Hematopoietic multipotent progenitor cell treated with erythropoietin and hydrocortisone succinate and interleukin-3 and kit ligand, for 17 days (in vitro differentiated cells): ENCODE results near the gene STK33.
"Not testable (repeated sequence)": the region's sequence is repeated elsewhere in the genome, so short reads cannot be mapped to it uniquely, and the experiment has no call there.

ENCODE experiments used
- DNase-seq: peaks from one replicate; pipeline ENCODE4 v3.0.0-alpha.2; 2015; ENCODE audit warnings: low spot score

Gene STK33

GRCh38 chr11:8543278-8543677 is 50.8 kb downstream of the STK33 start:
- no peak for DNase-seq

GRCh38 chr11:8541448-8541847 is 52.6 kb downstream of the STK33 start:
- no peak for DNase-seq

- no peak for DNase-seq
These were observed 60.7 kb downstream of the STK33 start for GRCh38 chr11:8533332-8533731.

GRCh38 chr11:8532475-8532874 is 61.6 kb downstream of the STK33 start:
- no peak for DNase-seq

- no peak for DNase-seq
These were observed 62.0 kb downstream of the STK33 start for GRCh38 chr11:8531982-8532381.

- no peak for DNase-seq
These were observed 62.7 kb downstream of the STK33 start for GRCh38 chr11:8531312-8531711.

- DNase-seq, result no peak
These were observed 66.1 kb downstream of the STK33 start for GRCh38 chr11:8527939-8528338.

GRCh38 chr11:8523396-8523795 is 70.6 kb downstream of the STK33 start:
- no peak for DNase-seq

GRCh38 chr11:8512547-8512946 is 81.5 kb downstream of the STK33 start:
- DNase-seq, result no peak

GRCh38 chr11:8503910-8504364 is 90.1 kb downstream of the STK33 start:
- DNase-seq, result no peak

- DNase-seq, result no peak
These were observed 92.2 kb downstream of the STK33 start for GRCh38 chr11:8501836-8502235.

- DNase-seq, result no peak
These were observed 105.6 kb downstream of the STK33 start for GRCh38 chr11:8488395-8488794.

- no peak for DNase-seq
These were observed 106.8 kb downstream of the STK33 start for GRCh38 chr11:8487261-8487660.

- DNase-seq, result no peak
These were observed 109.8 kb downstream of the STK33 start for GRCh38 chr11:8484251-8484650.

GRCh38 chr11:8480858-8481257 is 113.2 kb downstream of the STK33 start:
- no peak for DNase-seq

GRCh38 chr11:8477680-8478079 is 116.3 kb downstream of the STK33 start:
- no peak for DNase-seq

GRCh38 chr11:8477151-8477550 is 116.9 kb downstream of the STK33 start:
- no peak for DNase-seq

GRCh38 chr11:8467806-8468205 is 126.2 kb downstream of the STK33 start:
- not testable (repeated sequence) for DNase-seq

GRCh38 chr11:8467356-8467755 is 126.7 kb downstream of the STK33 start:
- not testable (repeated sequence) for DNase-seq

GRCh38 chr11:8466884-8467283 is 127.1 kb downstream of the STK33 start:
- not testable (repeated sequence) for DNase-seq

GRCh38 chr11:8459711-8460399 is 134.2 kb downstream of the STK33 start:
- no peak for DNase-seq

GRCh38 chr11:8442301-8442700 is 151.7 kb downstream of the STK33 start:
- no peak for DNase-seq

GRCh38 chr11:8440649-8441048 is 153.4 kb downstream of the STK33 start:
- DNase-seq, result no peak

- no peak for DNase-seq
These were observed 164.5 kb downstream of the STK33 start for GRCh38 chr11:8429483-8429882.
